SKM-1 (cell line): ENCODE data around the gene TMEM178B.

Source experiments
- DNase-seq: peaks from one replicate; lab custom pipeline; 2025; ENCODE audit not compliant: unreplicated experiment; lab: John Stamatoyannopoulos, UW

TMEM178B gene

DNA sequence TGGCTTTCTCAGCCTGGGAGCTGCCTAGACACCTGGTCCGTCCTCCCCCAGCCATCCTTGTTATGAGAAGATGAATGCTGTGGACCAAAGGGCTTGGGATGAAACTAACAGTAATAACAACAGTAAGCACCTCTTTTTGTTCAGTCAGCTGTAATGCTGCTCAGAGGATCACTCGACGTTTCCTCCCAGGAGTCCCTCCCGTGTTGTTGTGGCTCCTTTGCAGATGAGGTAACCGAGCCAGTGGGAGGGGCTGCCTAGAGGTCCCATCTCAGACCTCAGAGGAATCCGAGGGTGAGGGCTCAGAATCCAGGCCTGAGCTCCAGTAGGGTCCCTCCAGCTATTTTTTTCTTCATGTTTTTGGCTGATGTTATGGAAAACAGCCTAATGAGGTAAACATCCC is 145.1 kb downstream of the TMEM178B start:
- no peak for DNase-seq

GRCh38 chr7:141220263-141220880 is 146.5 kb downstream of the TMEM178B start:
- DNase-seq, result no peak

GRCh38 chr7:141221007-141221612 is 147.2 kb downstream of the TMEM178B start:
- DNase-seq, result no peak

DNA sequence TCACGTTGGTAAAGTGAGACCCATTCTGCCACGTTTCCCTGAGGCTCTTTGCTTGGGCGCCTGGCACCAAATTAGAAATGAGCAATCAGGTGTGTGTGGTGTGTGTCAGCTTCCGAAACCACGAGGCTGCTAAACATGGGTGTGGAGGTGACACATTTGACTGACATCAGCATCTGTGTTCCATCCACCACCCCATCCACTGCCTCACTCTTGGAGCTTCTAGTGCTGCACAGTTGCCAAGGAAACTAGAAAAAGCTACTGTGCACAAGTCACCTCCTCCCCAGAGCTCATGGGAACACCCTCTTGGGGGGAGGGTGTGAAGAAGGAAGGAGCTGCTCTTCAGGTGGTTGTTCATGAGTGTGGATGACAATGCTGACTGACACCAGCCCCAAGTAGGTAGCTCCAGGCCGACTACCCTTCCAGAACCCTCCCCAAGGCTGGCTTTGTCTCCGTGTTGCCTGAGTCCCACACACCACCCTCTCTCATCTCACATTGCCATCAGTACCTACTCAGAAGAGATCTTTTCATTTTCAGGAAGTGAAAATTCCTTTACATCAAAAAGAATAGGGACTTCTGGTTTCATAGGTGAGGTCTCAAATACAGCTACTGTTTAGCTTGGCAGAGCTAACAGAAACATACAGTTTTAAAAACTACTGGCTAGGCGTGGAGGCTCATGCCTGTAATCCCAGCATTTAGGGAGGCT is 152.2 kb downstream of the TMEM178B start:
- DNase-seq, result no peak

DNA sequence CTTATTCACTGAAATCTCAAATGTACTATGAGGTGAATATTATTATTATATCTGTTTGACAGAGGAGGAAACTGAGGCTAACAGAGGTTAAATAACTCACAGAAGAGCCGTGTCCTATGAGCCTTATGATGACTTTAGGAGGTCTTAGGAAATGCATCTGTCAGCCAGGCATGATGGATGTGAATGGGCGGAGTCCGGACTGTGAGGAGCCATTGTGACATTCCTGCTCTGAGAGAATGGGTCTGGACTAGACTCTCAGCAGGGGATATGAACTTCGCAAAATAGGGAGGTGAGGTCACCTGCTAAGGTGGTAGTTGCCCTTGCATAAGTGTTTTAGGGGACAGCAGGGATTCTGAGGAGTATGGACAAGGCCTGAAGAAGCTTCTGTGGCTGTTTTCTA is 153.6 kb downstream of the TMEM178B start:
- no peak for DNase-seq

DNA sequence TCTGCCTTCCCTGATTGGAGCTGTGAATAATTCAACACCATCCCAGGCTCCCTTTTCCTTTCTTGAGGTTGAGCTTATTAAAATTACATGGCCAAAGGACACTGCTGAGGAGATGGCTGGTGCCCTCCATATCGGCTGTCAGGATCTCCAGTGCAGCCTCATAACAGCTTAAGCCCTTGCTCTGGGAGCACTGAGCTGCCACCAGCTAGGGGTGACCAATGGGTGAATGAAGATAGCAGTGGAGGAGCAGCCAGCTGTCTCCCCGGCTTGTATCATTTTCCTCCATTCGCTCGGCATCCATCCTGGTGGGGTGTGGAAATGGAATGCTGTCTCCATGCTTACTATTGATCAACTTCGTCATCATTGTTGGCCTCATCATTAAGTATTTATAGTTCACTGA is 154.6 kb downstream of the TMEM178B start:
- no peak for DNase-seq

- no peak for DNase-seq
These were observed 157.3 kb downstream of the TMEM178B start for GRCh38 chr7:141231018-141231792.

- DNase-seq, result no peak
These were observed 158.6 kb downstream of the TMEM178B start for GRCh38 chr7:141232286-141233051.

GRCh38 chr7:141234335-141235105 is 160.7 kb downstream of the TMEM178B start:
- no peak for DNase-seq

DNA sequence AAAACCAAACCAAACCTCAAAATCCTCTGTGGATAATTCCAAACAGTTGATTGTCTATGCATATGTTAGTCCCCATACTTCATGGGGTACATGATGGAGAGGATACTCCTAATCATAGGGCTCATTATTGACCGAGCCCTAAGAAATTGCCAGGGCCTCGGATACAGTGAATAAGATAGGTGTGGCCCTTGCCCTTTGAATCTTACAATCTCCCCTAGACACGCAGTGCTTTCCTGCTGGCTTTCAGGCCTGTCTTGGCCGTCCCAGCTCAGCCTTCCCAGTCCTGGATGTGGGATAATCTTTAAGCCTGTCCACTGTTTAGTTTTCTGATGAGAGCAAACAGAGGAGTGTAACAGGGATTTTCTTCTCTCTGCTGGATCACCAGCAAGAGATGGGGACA is 161.8 kb downstream of the TMEM178B start:
- no peak for DNase-seq

DNA sequence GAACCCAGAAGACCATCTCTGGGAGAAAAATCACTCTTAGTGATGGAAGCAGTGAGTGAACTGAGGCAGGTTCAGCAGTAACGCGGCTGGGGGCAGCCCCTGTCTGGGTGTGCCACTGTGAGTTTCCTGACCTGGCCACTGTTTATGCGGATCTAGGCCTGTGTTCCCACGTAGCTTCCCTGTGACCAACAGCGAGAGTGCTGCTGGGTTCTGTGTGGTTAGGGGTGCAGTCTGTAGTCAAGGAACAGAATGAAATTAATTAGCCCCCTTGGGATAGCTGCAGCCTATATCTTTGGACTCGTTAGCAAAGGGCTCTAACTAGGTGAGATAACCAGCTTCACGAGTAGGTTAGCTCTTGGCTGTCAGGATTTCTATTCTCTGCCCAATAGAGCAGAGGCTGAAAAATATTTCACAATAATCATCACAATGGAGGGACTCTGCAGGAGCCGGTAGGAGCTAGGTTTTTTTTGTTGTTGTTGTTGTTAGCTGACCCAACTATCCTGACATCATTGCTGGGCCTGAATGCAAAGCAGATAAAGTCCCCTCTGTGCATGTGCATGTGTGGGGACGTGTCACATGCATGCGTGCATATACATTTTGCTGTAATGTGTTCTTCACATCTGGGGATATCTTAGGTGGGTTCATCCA is 164.9 kb downstream of the TMEM178B start:
- DNase-seq, result no peak

DNA sequence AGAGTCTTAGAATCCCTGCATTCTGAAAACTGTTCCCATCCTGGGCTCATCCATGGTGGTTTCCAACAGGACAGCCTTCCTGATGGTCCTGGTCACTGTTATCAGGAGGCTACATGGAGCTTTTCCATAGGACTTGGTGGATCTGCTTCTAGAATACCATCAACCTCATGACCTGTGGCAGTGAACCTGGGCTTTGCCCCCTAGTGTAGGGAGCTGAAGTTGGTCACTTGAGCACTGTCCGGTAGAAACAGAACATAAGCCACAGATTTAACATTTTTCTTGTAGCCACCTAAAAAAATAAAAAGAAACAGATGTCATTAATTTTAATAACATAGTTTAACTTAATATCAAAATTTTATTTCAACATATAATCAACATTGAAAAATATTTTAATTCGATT is 165.8 kb downstream of the TMEM178B start:
- DNase-seq, result no peak

DNA sequence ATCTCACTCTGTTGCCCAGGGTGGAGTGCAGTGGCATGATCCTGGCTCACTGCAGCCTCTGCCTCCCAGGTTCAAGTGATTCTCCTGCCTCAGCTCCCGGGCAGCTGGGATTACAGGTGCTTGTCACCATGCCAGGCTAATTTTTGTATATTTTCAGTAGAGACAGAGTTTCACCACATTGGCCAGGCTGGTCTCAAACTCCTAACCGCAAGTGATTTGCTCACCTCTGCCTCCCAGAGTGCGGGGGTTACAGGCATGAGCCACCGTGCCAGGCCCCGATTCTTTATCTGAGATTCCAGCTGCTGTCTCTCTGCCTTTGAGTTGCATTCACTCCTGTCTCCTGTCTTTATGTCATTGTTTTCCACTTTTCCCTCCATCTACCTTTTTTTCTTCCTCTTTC is 168.7 kb downstream of the TMEM178B start:
- DNase-seq, result no peak

DNA sequence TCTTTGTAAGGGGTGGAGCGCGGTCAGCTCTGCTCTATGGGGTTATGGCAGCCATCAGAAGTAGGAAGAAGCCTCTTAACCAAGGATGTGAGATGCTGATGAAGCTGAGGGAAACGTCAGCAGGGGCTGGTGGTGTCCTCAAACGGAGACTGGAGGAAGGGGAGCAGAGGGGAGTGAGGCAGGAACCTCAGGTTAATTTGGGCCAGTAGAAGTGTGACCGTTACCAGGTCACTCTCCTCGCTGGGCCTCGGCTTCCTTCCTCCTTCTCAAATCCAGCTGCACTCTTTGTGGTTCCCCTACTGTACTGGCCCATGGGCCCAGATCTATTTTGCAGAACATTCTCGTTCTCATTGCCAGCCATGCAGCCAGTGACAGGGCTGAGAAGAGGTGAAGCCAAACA is 169.5 kb downstream of the TMEM178B start:
- DNase-seq, result no peak

DNA sequence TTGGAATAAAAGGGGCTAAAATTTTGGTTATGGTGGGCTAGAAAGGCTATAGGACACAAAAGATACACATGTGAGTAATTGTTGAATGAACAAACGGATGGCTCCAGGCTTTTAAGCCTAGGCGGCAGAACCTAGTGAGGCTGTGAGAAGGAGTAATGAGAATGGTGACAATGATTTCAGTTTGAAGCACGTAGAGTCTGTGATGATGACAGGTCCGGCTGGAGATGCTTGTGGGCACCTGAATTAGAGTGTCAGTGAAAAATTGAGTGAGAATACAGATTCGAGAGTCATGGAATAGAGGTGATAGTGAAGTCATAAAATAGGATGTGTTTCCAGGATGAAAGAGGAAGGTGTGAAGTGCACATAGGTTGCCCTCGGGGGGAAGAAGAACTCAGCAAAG is 170.6 kb downstream of the TMEM178B start:
- DNase-seq, result no peak

- DNase-seq, result no peak
These were observed 172.6 kb downstream of the TMEM178B start for GRCh38 chr7:141246426-141246825.

GRCh38 chr7:141251180-141251579 is 177.3 kb downstream of the TMEM178B start:
- no peak for DNase-seq

DNA sequence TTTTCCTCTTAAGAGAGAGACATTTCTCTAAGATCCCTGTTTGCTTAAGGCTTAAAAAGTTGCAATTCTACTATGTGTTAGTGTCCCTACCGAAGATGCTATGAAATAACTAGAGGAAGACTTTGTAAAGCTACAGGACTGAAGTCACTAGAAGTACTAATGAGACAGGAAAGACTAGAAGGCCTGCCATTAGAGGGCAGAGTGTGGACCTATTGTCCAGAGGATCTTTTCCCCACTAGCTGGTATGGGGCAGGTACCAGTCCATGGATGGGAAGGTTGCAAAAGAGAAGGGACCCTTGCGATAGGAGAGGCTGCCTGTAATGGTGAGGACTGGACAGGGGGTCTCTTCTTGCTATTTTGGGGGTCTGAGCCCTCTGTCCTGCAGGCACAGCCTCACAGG is 178.1 kb downstream of the TMEM178B start:
- no peak for DNase-seq

DNA sequence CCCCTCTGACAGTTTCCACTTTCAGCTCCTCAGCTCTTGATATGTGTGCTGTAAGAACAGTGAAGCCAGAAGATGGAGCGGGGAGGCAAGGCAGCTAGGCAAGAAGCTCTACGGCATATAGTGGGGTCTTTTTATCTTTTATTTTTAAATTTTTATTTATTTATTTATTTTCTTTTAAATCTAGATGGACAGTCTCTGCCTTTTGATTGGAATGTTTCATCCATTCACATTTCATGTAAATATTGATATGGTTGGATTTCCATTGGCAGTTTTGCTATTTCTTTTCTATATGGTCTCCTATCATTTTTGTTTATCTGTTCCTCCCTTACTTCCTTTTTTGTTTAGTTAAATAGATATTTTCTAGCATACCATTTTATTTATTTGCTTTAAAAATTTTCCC is 183.7 kb downstream of the TMEM178B start:
- DNase-seq, result no peak

DNA sequence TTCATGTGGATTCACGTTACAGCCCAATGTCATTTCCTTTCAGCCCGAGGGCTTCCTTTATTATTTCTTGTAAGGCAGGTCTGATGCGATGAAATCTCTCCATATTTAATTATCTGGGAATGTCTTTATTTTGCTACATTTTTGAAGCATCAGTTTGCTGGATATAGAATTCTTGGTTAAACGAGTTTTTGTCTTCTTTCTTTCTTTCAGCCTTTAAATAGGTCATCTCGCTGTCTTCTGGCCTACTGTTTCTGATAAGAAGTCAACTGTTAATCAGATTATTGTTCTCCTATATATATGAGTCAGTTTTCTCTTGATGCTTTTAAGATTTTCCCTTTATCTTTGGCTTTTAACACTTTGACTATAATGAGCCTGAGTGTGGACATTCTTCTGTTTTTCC is 184.7 kb downstream of the TMEM178B start:
- DNase-seq, result no peak
